ENCODE data around the gene RMC1.
A peak's percentile ranks its signal among the peaks of the same experiment; 100 is the strongest.

The RMC1 gene

DNA sequence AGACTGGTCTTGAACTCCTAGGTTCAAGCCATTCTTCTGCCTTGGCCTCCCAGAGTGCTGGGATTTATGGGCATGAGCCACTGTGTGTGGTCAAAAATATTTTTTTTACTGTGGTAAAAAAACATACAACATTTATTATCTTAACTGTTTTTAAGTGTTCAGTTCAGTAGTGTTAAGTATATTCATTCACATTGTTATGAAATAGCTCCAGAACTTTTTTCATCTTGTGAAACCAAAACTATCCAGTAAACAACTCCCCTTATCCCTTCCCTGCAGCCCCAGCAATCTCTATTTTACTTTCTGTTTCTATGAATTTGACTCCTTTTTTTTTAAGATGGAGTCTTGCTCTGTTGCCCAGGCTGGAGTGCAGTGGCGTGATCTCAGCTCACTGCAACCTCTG is 9.3 kb downstream of the RMC1 start:
- Histone ChIP-seq H3K27ac (replicated peaks) (no peak overlapping the region), H3K27me3 (ENCODE audit: insufficient read depth, poor library complexity, severe bottlenecking) (no peaks in the 10 kb centered on the region), H3K4me3 (replicated peaks; ENCODE audit: insufficient read depth, low read length) (no peak overlapping the region)
- no peak for DNase-seq (ENCODE audit: low read depth in 1 of 2, low spot score in 1 of 2)
- TF ChIP-seq, protein P1, sequence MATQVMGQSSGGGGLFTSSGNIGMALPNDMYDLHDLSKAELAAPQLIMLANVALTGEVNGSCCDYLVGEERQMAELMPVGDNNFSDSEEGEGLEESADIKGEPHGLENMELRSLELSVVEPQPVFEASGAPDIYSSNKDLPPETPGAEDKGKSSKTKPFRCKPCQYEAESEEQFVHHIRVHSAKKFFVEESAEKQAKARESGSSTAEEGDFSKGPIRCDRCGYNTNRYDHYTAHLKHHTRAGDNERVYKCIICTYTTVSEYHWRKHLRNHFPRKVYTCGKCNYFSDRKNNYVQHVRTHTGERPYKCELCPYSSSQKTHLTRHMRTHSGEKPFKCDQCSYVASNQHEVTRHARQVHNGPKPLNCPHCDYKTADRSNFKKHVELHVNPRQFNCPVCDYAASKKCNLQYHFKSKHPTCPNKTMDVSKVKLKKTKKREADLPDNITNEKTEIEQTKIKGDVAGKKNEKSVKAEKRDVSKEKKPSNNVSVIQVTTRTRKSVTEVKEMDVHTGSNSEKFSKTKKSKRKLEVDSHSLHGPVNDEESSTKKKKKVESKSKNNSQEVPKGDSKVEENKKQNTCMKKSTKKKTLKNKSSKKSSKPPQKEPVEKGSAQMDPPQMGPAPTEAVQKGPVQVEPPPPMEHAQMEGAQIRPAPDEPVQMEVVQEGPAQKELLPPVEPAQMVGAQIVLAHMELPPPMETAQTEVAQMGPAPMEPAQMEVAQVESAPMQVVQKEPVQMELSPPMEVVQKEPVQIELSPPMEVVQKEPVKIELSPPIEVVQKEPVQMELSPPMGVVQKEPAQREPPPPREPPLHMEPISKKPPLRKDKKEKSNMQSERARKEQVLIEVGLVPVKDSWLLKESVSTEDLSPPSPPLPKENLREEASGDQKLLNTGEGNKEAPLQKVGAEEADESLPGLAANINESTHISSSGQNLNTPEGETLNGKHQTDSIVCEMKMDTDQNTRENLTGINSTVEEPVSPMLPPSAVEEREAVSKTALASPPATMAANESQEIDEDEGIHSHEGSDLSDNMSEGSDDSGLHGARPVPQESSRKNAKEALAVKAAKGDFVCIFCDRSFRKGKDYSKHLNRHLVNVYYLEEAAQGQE (IDR thresholded peaks at IDR 0.05; ENCODE audit: insufficient replicate concordance, low read depth) = no peak
- TF ChIP-seq, protein P2, sequence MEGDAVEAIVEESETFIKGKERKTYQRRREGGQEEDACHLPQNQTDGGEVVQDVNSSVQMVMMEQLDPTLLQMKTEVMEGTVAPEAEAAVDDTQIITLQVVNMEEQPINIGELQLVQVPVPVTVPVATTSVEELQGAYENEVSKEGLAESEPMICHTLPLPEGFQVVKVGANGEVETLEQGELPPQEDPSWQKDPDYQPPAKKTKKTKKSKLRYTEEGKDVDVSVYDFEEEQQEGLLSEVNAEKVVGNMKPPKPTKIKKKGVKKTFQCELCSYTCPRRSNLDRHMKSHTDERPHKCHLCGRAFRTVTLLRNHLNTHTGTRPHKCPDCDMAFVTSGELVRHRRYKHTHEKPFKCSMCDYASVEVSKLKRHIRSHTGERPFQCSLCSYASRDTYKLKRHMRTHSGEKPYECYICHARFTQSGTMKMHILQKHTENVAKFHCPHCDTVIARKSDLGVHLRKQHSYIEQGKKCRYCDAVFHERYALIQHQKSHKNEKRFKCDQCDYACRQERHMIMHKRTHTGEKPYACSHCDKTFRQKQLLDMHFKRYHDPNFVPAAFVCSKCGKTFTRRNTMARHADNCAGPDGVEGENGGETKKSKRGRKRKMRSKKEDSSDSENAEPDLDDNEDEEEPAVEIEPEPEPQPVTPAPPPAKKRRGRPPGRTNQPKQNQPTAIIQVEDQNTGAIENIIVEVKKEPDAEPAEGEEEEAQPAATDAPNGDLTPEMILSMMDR (IDR thresholded peaks at IDR 0.05; ENCODE audit: insufficient read depth, low read length) = no peak
- TF ChIP-seq SPI1 (IDR thresholded peaks at IDR 0.05; ENCODE audit: borderline replicate concordance, low read depth) (no peak), POLR2AphosphoS5 (IDR thresholded peaks at IDR 0.05; ENCODE audit: low read depth) (no peak), GABPA (IDR thresholded peaks at IDR 0.05; ENCODE audit: low read depth) (no peak)

DNA sequence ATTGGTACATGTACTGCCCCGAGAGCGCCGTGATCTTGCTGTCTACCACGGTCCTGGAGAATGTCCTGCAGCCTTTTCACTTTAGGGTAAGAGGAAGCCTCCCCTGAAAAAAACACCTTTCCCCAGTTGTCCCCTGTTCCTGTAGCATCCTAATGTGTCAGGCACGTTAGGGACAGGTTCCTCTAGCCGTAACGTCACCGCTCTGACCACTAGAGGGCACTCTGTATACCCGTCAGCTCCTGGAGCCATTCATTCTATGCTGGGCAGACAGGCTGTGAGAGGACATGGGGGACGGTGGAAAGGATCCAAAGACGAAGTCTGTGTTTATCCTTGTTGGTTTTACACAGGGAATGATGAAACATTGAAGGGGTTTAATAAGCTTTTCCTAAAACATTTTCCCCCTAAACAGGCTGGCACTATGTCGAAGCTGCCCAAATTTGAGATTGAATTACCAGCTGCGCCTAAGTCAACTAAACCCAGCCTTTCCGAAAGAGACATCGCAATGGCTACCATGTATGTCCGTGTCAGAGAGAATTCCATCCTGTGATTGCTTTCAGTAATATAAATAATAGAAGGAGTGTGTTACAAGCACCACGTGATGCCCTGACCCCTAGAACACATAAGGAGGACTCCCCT is 12.7 kb downstream of the RMC1 start:
- DNase-seq (ENCODE audit: low read depth in 1 of 2, low spot score in 1 of 2) = peak; percentile 75 to 85
- H3K27ac ChIP-seq (replicated peaks) = no peak overlapping the region
- H3K27me3 ChIP-seq (ENCODE audit: insufficient read depth, poor library complexity, severe bottlenecking) = no peaks in the 10 kb centered on the region
- no peak overlapping the region for H3K4me3 ChIP-seq (replicated peaks; ENCODE audit: insufficient read depth, low read length)
- TF ChIP-seq SPI1 (IDR thresholded peaks at IDR 0.05; ENCODE audit: borderline replicate concordance, low read depth) (no peak), POLR2AphosphoS5 (IDR thresholded peaks at IDR 0.05; ENCODE audit: low read depth) (no peak), GABPA (IDR thresholded peaks at IDR 0.05; ENCODE audit: low read depth) (no peak)
- TF ChIP-seq, protein P2 (IDR thresholded peaks at IDR 0.05; ENCODE audit: insufficient read depth, low read length) = peak; percentile 98
- TF ChIP-seq, protein P1 (IDR thresholded peaks at IDR 0.05; ENCODE audit: insufficient replicate concordance, low read depth) = no peak

DNA sequence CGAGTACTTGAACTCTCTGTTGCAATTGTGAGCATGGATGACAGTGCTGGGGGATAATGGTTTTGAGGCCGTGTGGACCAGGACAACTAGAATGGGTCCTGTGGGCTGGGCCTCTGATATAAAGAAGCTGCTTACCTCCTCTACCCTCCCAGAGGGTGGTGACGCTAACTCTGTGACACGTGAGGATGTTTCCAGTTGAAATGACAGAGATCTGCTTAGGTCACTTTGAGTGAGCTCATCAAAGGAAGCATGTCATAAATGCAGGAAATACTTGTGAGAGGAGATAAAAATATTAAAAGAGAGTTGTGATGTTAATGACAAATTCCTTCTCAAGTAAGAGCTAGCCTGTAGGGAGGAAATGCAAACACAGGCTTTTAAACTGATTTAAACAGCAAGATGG is 16.4 kb downstream of the RMC1 start:
- Histone ChIP-seq H3K4me3 (replicated peaks; ENCODE audit: insufficient read depth, low read length) (no peak overlapping the region), H3K27ac (replicated peaks) (no peak overlapping the region), H3K27me3 (ENCODE audit: insufficient read depth, poor library complexity, severe bottlenecking) (no peaks in the 10 kb centered on the region)
- no peak for DNase-seq (ENCODE audit: low read depth in 1 of 2, low spot score in 1 of 2)
- TF ChIP-seq, protein P1 (IDR thresholded peaks at IDR 0.05; ENCODE audit: insufficient replicate concordance, low read depth) = no peak
- no peak for TF ChIP-seq POLR2AphosphoS5 (IDR thresholded peaks at IDR 0.05; ENCODE audit: low read depth)
- no peak for TF ChIP-seq GABPA (IDR thresholded peaks at IDR 0.05; ENCODE audit: low read depth)
- TF ChIP-seq SPI1 (IDR thresholded peaks at IDR 0.05; ENCODE audit: borderline replicate concordance, low read depth) = no peak
- TF ChIP-seq, protein P2 (IDR thresholded peaks at IDR 0.05; ENCODE audit: insufficient read depth, low read length) = no peak
